ENCODE results near the gene MRPS26.
"Not testable (repeated sequence)": the region's sequence is repeated elsewhere in the genome, so short reads cannot be mapped to it uniquely, and the experiment has no call there.

The MRPS26 gene

DNA sequence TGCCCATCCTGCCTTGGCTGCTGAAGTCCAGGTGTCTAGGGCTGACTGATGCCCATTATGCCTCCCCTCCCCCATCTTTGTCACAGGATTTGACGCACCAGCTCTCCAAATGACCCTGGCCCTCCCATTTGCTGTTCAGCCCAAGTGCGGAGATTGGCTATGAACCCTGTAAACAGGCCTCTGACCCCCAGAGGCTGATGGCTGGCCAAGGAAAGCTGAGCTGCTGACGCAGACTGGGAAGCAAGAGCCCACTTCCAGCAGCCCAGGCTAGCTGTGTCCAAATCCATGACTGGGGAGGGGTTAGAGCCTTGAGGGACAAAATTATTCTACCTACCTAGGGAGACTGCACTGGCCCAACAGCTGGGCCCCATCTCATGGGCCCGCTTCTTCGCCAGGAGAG, 3.2 kb upstream of the MRPS26 start:
- no peak for DNase-seq (ENCODE audit: low read depth)

DNA sequence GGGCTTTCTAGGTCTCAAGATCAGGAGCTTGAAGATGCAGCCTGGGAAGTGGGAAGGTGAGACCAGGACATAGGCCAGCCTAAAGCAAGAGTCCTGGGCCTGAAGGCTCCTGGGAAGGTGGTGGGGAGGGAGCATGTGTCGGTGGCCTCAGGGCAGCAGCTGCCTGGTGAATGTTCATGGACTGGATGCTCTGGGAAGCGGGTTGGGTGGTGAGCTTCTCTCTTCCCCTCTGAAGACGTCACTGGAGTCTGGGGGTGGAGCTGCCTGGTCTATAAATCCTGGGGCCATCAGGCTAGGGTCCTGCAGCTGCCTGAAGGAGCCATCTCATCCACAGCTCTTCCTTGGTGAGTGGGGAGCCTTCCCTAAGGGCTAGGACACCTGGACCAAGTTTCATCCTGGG, 2.5 kb upstream of the MRPS26 start, which contains the start of gene GNRH2:
TSS of gene GNRH2 (plus strand) at position 301 of the 400 bp plus-strand sequence. CDS start 793 bp downstream, outside the sequence.
- no peak for DNase-seq (ENCODE audit: low read depth)

DNA sequence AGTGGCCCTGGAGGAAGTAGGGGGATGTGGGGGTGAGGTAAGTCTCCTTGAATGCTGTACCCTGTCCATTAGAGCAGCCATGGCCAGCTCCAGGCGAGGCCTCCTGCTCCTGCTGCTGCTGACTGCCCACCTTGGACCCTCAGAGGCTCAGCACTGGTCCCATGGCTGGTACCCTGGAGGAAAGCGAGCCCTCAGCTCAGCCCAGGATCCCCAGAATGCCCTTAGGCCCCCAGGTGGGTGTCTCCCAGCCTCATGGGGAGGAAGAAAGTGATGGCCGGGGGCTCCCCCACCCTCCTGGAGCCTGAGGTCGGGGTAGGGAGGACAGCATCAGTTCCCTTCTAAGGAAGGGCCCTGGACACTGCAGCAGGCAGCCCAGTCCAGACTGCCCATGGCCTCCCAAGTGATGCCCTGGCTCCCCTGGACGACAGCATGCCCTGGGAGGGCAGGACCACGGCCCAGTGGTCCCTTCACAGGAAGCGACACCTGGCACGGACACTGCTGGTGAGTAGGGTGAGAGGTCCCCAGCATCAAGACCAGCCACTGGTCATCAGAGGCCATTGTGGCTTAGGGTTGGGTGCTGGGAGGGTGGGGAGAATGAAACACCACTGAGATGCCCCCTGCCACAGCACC, 1.4 kb upstream of the MRPS26 start:
- no peak for DNase-seq (ENCODE audit: low read depth)

DNA sequence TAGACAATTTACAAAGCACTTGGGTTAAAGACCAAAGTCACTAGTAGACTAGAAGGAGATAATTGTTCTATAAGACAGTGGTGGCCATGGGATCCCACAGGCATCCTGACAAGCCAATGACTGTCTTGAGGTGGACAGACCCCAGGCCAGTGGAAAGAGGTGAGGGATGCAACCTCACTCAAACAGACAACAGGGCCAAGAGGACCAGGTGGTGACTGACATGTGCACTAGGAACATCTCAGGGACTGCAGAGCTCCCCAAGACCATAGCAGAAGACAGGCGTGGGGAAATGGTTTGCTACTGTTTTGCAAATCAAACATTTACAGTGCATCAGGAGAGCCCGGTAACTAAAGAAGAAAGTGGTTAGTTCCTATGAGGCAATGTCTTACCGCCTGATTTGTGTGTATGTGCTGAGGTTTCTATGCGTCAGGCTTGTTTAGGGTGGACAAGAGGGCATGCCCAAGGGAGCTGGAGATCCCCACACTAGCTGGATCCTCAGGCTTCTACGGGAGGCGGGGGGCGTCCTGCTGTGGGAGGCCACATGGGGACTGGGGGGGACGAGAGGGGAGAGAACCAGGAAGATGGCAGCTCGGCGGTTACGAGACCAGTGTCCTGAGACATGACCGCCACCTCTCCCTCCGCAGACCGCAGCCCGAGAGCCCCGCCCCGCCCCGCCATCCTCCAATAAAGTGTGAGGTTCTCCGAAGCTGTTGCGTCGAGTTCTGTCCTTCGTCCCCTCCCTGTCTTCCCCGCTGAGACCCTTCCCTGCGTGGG, 623 bp upstream of the MRPS26 start:
- no peak for DNase-seq (ENCODE audit: low read depth)

DNA sequence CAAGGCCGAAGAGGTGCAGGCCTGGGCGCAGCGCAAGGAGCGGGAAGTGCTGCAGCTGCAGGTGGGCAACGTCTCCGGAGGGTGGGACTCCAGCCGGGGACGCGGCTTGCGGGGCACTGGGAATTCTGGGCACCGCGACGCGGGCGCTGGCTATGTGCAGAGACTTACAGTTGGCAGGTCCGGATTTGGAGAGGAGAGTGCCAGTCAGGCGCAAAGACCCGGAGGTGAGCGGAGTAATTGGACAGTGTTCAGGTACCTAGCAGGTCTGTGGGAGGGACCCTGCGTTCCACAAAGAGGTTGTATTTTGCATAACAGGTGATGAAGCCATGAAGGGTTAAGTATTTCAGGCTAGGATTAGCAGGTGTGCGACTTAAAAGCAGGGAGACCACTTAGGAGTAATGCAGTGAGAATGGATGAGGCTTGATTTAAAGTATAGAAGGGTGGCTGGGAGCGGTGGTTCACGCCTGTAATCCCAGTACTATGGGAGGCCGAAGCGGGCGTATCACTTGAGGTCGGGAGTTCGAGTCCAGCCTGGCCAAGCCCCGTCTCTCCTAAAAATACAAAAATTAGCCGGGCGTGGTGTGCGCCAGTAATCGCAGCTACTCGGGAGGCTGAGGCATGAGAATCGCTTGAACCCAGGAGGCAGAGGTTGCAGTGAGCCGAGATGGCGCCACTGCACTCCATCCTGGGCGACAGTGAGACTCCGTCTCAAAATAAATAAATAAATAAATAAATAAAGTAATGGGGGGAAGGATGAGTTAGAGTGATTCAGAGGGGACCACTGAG, 1.0 kb downstream of the MRPS26 start:
- DNase-seq (ENCODE audit: low read depth) = no peak

DNA sequence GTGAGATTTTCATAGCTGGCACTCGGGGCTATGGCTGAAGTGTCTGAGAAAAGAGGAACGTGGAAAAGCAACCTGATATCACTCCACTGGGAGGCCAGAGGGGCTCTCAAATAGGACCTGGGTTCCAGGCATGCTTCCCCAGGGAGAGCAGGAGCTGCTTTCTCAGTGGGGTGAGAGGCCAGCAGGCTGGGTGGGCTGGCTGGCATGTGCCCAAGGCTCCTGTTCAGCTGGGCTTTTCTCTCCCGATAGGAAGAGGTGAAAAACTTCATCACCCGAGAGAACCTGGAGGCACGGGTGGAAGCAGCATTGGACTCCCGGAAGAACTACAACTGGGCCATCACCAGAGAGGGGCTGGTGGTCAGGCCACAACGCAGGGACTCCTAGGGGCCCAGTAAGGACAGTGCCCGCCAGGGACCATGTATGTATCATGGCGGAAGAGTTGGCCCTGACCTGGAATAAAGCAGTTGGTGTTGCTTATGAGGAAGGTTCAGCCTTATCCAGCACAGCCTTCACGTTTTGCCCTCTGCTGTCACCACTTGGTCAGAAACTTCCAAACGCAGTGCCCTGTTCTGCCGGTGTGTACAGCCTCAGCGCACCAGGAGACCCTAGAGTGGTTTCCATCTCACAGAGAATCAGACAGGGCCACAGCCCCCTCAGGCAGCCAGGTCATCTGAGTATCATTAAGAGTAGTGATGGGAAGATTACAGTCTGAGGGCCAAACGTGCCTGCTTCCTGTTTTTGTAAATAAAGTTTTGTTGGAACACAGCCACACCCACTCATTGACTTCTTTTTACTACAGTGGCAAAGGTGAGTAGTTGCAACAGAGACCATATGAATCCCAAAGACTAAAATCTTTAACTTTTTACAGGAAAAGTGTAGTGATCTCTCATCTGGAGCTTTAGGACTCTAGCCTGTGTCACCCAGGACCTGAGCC, 1.9 kb downstream of the MRPS26 start:
- DNase-seq (ENCODE audit: low read depth) = no peak

DNA sequence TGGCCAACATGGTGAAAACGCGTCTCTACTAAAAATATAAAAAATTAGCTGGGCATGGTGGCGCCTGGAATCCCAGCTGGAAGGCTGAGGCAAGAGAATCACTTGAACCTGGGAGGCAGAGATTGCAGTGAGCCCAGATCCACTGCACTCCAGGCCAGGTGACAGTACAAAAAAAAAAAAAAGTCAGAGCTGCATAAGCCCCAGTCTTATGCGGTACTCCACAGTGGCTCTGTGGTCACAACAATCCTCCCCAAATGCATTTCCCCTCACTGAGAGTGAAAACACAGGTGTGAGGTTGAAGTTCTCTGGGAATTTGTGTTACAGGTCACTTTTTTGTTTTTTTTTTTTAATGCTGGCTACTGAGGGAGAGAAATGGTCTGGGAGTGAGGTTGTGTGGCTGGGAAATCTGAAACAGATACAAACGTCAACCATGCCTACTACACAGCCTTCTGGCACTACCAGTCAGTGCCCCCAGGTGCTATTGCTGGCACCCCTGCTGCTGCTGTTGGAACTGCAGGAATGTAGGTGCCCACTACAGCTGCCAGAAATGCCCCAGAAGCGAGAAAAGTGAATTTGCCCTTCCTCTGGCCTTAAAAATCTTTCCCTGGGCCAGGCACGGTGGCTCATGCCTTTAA, 5.7 kb downstream of the MRPS26 start:
- no peak for DNase-seq (ENCODE audit: low read depth)

DNA sequence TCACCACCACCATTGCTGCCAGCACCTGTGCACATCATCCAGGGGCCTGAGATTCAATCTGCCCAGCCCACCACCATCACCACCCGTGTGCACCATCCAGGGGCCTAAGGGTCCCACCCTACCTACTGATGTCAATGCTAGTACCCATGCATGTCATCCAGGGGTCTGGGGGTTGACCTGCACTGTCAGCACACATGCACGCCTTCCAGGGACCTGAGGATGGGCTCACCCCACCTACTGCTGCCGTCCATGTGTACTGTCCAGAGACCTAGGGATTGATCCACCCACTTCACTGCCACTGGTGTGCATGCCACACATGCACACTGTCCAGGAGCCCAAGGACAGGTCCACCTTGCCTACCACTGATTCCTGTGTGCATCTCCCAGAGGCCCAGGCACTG, 13.6 kb downstream of the MRPS26 start:
- no peak for DNase-seq (ENCODE audit: low read depth)

DNA sequence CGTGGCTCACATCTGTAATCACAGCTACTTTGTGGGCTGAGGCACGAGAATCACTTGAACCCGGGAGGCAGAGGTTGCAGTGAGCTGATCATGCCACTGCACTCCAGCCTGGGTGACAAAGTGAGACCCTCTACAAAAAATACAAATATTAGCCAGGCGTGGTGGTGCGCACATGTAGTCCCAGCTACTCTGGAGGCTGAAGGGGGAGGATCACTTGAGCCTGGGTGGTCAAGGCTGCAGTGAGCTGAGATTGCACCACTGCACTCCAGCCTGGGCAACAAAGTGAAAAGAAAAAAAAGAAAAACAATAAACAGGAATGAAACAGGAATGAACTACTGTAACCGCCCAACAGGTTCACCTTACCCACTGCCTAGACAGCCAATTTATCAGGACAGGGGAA, 18.3 kb downstream of the MRPS26 start:
- DNase-seq (ENCODE audit: low read depth) = not testable (repeated sequence)

DNA sequence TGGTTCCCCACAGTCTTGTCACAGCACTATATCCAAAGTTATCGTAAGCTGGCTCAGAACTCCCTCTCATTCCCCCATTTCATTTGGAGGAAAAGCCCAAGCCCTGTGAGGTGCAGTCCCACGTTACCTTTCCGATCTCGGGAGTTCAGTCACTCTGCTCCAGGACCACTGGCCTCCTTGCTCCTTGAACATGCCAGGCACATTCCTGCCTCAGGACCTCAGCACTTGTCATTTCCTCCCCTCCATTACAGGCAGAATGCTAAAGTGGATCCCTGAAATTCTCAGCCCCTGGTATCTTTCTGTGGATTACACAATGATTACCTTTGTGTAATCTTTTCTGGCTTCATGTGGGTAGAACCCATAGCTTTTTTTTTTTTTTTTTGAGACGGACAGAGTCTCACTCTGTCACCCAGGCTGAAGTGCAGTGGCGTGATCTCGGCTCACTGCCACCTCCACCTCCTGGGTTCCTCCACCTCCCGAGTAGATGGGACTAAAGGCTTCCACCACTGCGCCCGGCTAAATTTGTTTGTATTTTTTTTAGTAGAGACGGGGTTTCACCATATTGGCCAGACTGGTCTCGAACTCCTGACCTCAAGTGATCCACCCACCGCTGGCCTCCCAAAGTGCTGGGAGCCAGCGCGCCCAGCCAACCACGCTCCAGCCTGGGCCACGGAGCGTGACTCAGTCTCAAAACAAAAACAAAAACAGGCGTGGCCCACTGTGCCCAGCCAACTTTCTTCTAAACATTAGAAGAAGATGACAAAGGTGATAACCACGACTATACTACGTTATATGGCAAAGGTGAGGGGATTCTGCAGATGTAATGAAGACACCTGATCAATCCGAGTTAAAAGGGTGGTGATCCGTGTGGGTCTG, 21.5 kb downstream of the MRPS26 start:
- no peak for DNase-seq (ENCODE audit: low read depth)

DNA sequence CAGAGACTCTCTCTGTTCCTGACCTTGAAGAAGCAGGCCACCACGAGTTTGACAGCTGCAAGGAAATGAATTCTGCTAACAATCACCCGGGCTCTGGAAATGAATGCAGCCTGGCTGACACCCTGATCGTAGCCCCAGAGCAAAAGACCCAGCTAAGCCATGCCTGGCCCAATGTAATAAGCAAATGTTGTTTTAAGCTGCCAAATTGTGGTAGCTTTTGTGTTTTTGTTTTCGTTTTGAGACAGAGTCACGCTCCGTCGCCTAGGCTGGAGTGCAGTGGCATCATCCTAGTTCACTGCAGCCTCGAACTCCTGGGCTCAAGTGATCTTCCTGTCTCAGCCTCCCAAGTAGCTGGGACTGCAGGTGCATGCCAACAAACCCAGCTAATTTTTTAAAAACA, 22.2 kb downstream of the MRPS26 start:
- DNase-seq (ENCODE audit: low read depth) = no peak

DNA sequence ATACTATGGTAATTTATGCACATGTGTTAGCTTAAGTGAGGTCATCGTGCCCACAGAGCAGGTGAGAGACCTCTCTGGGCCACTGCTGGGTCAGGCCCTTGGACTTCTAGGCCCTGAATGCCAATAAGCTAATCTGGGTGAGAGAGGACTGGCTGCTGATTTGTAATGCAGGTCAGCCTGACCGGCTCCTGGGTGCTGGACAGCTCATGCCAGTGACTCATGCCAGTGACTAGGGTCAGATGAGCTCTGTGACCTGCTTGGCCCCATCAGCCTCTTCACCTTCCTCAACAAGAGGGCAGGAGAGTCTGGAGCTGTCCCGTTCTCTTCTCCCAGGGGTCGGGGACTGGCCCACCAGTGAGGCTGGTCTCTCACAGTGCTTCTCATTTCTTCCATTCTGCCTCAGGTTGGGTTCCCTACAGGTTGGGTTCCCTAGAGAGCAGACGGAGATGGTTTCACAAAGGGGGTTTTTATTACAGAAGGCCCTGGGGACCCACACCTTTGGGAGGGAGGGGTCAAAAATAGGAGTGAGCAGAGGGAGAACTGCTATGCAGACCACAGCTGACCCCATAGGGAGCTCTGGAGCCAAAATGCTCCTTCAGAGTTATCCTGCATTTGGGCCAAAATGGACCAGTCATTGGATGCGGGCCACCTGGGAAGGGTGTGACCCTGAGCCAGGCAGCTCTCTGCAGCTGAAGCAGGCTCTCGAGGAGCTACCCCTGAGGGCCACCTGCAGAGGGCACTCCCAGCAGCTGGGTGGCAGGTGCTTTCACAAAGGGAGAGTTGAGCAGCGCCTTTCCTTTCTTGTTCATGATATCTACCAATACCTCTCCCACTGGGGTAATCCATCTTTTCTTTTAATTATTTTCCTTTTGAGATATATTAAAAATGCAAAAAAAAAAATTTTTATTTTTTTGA, 23.4 kb downstream of the MRPS26 start:
- no peak for DNase-seq (ENCODE audit: low read depth)

DNA sequence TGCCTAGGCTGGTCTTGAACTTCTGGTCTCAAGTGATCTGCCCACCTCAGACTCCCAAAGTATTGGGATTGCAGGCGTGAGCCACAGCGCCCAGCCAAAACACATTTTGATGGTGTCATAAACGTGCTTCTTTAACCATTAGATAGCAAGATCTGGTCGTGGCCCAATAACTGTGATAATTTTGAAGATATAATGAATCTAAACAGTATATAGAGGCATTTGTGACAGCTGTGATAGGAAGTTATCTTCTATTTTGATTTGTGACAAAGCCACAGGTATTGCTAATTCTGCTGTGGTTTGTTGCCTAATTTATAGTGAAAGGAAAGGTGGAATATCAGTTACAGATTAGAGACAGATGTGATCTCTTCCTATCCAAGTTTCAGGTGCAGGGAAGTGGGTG, 24.9 kb downstream of the MRPS26 start:
- no peak for DNase-seq (ENCODE audit: low read depth)

DNA sequence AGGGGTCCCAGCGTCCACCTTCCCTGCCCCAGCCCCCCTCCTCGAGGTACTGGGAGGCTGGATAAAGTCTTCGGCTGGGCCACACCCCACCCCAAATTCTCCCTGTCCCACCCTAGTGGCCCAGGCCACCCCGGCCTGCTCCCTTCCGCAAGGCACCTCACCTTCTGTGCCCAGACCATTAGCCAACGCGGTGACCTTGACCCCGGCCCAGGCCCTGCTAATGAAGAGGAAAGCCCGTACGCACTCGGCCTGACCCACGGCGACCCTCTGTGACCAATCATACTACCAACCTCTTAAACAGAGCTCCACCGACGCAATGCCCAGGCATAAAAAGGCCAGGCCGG, 25.4 kb downstream of the MRPS26 start:
- no peak for DNase-seq (ENCODE audit: low read depth)

DNA sequence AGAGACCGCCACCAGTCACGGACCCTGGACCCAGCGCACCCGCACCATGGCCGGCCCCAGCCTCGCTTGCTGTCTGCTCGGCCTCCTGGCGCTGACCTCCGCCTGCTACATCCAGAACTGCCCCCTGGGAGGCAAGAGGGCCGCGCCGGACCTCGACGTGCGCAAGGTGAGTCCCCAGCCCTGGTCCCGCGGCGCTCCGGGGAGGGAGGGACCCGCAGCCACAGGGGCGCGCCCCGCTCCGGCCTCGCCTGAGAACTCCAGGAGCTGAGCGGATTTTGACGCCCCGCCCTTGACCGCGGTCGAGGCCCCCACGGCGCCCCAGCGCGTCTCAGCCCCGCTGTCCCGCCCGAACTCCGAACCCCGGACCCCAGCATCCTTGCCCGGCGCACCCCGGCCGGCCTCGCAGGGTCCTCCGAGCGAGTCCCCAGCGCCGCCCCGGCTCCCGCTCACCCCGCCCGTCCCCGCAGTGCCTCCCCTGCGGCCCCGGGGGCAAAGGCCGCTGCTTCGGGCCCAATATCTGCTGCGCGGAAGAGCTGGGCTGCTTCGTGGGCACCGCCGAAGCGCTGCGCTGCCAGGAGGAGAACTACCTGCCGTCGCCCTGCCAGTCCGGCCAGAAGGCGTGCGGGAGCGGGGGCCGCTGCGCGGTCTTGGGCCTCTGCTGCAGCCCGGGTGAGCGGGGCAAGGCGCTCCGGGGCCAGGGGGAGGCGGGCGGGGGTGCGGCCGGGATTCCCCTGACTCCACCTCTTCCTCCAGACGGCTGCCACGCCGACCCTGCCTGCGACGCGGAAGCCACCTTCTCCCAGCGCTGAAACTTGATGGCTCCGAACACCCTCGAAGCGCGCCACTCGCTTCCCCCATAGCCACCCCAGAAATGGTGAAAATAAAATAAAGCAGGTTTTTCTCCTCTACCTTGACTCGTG, 26.0 kb downstream of the MRPS26 start, which contains the start of gene OXT:
TSS of gene OXT (plus strand) at position 11 of the 920 bp plus-strand sequence. CDS start at position 47, 36 bp downstream.
- DNase-seq (ENCODE audit: low read depth) = peak; percentile 56

DNA sequence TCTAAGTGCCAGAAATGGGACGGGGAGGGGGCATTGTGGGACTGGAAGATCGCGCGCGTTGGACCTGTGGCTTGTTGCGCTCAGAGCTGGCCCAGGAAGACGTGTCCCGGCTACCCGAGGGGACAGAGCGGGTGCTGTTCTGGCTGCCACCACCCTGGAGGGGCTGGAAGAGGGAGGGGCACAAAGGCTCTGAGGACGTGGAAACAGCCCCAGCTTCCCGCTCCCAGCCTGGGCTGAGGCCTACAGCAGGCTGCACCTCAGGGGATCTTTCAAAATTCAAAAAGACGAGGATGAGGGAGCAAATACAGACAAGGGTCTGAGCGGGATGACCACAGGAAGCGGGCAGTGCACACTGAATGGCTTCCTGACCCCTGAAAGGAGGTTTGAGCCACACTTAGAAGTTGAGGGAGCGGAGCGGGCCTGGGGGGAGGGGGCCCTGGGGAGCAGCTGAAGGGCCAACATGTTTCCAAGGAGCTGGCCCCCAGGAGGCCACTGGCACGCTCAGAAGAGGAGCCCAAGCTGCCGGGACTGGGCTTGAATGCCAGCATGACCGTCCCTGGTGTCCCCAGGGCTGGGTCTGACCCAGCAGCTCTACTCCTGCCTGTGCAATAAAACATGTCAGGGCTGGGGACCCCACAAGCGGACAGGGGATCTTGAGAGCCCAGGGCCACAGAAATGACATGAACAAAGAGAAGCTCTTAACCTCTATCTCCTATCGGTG, 26.8 kb downstream of the MRPS26 start:
- DNase-seq (ENCODE audit: low read depth) = no peak

DNA sequence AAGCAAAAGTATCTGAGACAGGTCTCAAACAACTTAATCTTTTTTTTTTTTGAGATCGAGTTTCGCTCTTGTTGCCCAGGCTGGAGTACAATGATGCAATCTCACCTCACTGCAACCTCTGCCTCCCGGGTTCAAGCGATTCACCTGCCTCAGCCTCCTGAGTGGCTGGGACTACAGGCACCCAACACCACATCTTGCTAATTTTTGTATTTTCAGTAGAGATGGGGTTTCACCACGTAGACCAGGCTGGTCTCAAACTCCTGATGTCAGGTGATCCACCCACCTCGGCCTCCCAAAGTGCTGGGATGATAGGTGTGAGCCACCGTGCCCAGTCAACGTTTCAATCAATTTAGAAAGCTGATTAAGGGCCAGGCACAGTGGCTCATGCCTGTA, 27.4 kb downstream of the MRPS26 start:
- not testable (repeated sequence) for DNase-seq (ENCODE audit: low read depth)

Measured in stimulated activated CD8-positive, alpha-beta memory T cell treated with anti-CD3 and anti-CD28 coated beads, Interleukin-12 subunit alpha, Interleukin-12 subunit beta, amount 100 ng/mL, for 4 hours (primary cell).